CD4-positive, alpha-beta T cell (primary cell): Measurements from ENCODE around the gene XRCC3. TPM values are rescaled to one million over a fixed set of nuclear protein-coding genes. Genes with fewer than 3 reads are reported as not detected.

Experiments used
- ATAC-seq: fragments of 200-7000 bp; cut with Tn5 transposase; one replicate; pipeline ENCODE4 v1.10.0; 2022; ENCODE audit warnings: mild to moderate bottlenecking; ENCODE audit not compliant: poor library complexity
- CTCF ChIA-PET: fragments of 350-600 bp; sonication (Branson Sonifier 250); formaldehyde crosslinking; loops from one replicate; lab custom pipeline; 2021; ENCODE audit warnings: antibody characterized with exemption, inconsistent platforms; lab: Charles Lee
- POLR2A ChIA-PET: fragments of 350-600 bp; sonication (Branson Sonifier 250); formaldehyde crosslinking; loops from one replicate; lab custom pipeline; 2021; ENCODE audit warnings: antibody characterized with exemption, inconsistent platforms; lab: Charles Lee
- DNase-seq, 14 experiments: peaks; one replicate each; pipeline ENCODE4 v3.0.0-alpha.2; 2013 to 2020; ENCODE audit warnings: mixed read lengths in 2 of 14
- H3K27ac ChIP-seq, 2 donors: one replicate each; pipeline versions ENCODE4 v1.5.1 to v1.7.0; 2013; ENCODE audit warnings: low read length in 2 of 2, low read depth in 1 of 2, mild to moderate bottlenecking in 1 of 2
- H3K27me3 ChIP-seq, 2 experiments: 1 replicate in 1 of 2; 2 replicates in 1 of 2; pipeline versions ENCODE4 v1.6.1 to v1.7.0; 2013; ENCODE audit warnings: low read length in 2 of 2, control low read depth in 1 of 2, mild to moderate bottlenecking in 1 of 2, moderate library complexity in 1 of 2; ENCODE audit not compliant: insufficient read depth in 2 of 2, control insufficient read depth in 1 of 2
- H3K36me3 ChIP-seq: one replicate; pipeline ENCODE4 v1.6.1; 2013; ENCODE audit warnings: low read length, control low read depth; ENCODE audit not compliant: insufficient read depth
- H3K4me1 ChIP-seq: one replicate; pipeline ENCODE4 v1.6.1; 2013; ENCODE audit warnings: low read length, control low read depth; ENCODE audit not compliant: insufficient read depth
- H3K4me3 ChIP-seq: one replicate; pipeline ENCODE4 v1.5.1; 2013; ENCODE audit warnings: mild to moderate bottlenecking, low read length, moderate library complexity
- H3K9me3 ChIP-seq, 2 experiments: 1 replicate in 1 of 2; 2 replicates in 1 of 2; pipeline versions ENCODE4 v1.6.1 to v1.7.0; 2013; ENCODE audit warnings: low read length in 2 of 2, mild to moderate bottlenecking in 2 of 2, control low read depth in 1 of 2, moderate library complexity in 1 of 2; ENCODE audit not compliant: control insufficient read depth in 1 of 2, insufficient read depth in 1 of 2
- H3K27ac Mint-ChIP-seq: one replicate; pipeline ENCODE4 v1.8.0; 2020; ENCODE audit warnings: mixed read lengths
- H3K27me3 Mint-ChIP-seq: one replicate; pipeline ENCODE4 v1.8.0; 2021; ENCODE audit warnings: mixed read lengths
- H3K36me3 Mint-ChIP-seq: one replicate; pipeline ENCODE4 v1.8.0; 2021; ENCODE audit warnings: low read depth, mixed read lengths
- H3K4me1 Mint-ChIP-seq: one replicate; pipeline ENCODE4 v1.8.0; 2021; ENCODE audit warnings: low read depth, mixed read lengths
- H3K4me3 Mint-ChIP-seq: one replicate; pipeline ENCODE4 v1.8.0; 2020; ENCODE audit warnings: mild to moderate bottlenecking, mixed read lengths
- H3K9me3 Mint-ChIP-seq: one replicate; pipeline ENCODE4 v1.8.0; 2020; ENCODE audit warnings: mixed read lengths
- CTCF ChIP-seq: fragments of 200-600 bp; IDR thresholded peaks from one replicate; pipeline ENCODE4 v1.8.0; 2022; ENCODE audit warnings: antibody characterized with exemption, mild to moderate bottlenecking
- intact Hi-C, 2 experiments: fragments of 100-400 bp; cut with DNase I in 1 of 2; cut with micrococcal nuclease in 1 of 2; formaldehyde crosslinking; loops; one replicate each; pipeline versions ENCODE4 v1.15.1 to v1.9.0; 2023 to 2025; cut with DNase I, micrococcal nuclease
- total RNA-seq, 174 experiments: library from RNA in 2 of 174; stranded (reverse) in 2 of 174; gene quantifications; one replicate each; pipeline ENCODE4 v1.2.3 and lab custom pipeline; 2021 to 2026

XRCC3 gene
- total RNA-seq, 2 experiments from 2014 or later: 4.6 to 4.8 TPM

- ChIA-PET CTCF (no interaction called here), POLR2A (no interaction called here)
- no peaks in the 10 kb centered on the region for H3K9me3 ChIP-seq
- peaks cover 80% of the 10 kb centered on the region for H3K36me3 Mint-ChIP-seq
- H3K27me3 ChIP-seq: no peaks in the 10 kb centered on the region
- H3K4me3 Mint-ChIP-seq: no peak overlapping the region
- ATAC-seq: no peak
- peaks cover 64% of the 10 kb centered on the region for H3K36me3 ChIP-seq
- H3K9me3 Mint-ChIP-seq: no peaks in the 10 kb centered on the region
- no peak for TF ChIP-seq CTCF
- H3K27ac ChIP-seq: no peak overlapping the region
- intact Hi-C loops: no loop called here
- no peak for DNase-seq
- no peak overlapping the region for H3K27ac Mint-ChIP-seq
- H3K4me1 ChIP-seq: no peaks in the 10 kb centered on the region
- H3K4me3 ChIP-seq: no peak overlapping the region
- no peaks in the 10 kb centered on the region for H3K27me3 Mint-ChIP-seq
- H3K4me1 Mint-ChIP-seq: no peaks in the 10 kb centered on the region
Observed at GRCh38 chr14:103662029-103662428, 53.2 kb downstream of the XRCC3 start.

GRCh38 chr14:103659631-103660030 is 55.6 kb downstream of the XRCC3 start:
- ATAC-seq (no peak), DNase-seq (no peak)
- TF ChIP-seq CTCF: no peak
- Mint-ChIP-seq H3K9me3 (no peaks in the 10 kb centered on the region), H3K4me3 (no peak overlapping the region), H3K27ac (no peak overlapping the region), H3K27me3 (no peaks in the 10 kb centered on the region), H3K4me1 (no peaks in the 10 kb centered on the region), H3K36me3 (peaks cover 79% of the 10 kb centered on the region)
- Histone ChIP-seq H3K27me3 (no peaks in the 10 kb centered on the region), H3K36me3 (peaks cover 81% of the 10 kb centered on the region), H3K4me1 (no peaks in the 10 kb centered on the region), H3K9me3 (no peaks in the 10 kb centered on the region), H3K27ac (no peak overlapping the region), H3K4me3 (no peak overlapping the region)
- ChIA-PET POLR2A (no interaction called here), CTCF (no interaction called here)
- intact Hi-C loops: no loop called here

- no peak for ATAC-seq
- peaks cover 76% of the 10 kb centered on the region for H3K36me3 Mint-ChIP-seq
- no peaks in the 10 kb centered on the region for H3K9me3 ChIP-seq
- H3K27ac Mint-ChIP-seq: no peak overlapping the region
- no peak overlapping the region for H3K27ac ChIP-seq
- ChIA-PET POLR2A (no interaction called here), CTCF (no interaction called here)
- intact Hi-C loops: no loop called here
- no peaks in the 10 kb centered on the region for H3K9me3 Mint-ChIP-seq
- no peak overlapping the region for H3K4me3 ChIP-seq
- DNase-seq: no peak
- no peaks in the 10 kb centered on the region for H3K27me3 Mint-ChIP-seq
- no peaks in the 10 kb centered on the region for H3K27me3 ChIP-seq
- no peak for TF ChIP-seq CTCF
- peaks cover 3% of the 10 kb centered on the region for H3K4me1 ChIP-seq
- no peak overlapping the region for H3K4me3 Mint-ChIP-seq
- H3K4me1 Mint-ChIP-seq: peaks cover 8% of the 10 kb centered on the region
- peaks cover 85% of the 10 kb centered on the region for H3K36me3 ChIP-seq
Observed at GRCh38 chr14:103657471-103657870, 57.8 kb downstream of the XRCC3 start.
